Esophagus muscularis mucosa (tissue), 4 donors: Measurements from ENCODE around the gene KHDRBS2.

Source experiments
- EP300 ChIP-seq: sonication (generic); formaldehyde crosslinking; IDR thresholded peaks from one replicate; pipeline ENCODE4 v1.6.1; 2017; ENCODE audit warnings: antibody characterized with exemption
- POLR2A ChIP-seq: fragments of 450-650 bp; IDR thresholded peaks from one replicate; pipeline ENCODE4 v1.6.1; 2017; ENCODE audit warnings: antibody characterized with exemption, moderate library complexity, mild to moderate bottlenecking, low read depth
- POLR2AphosphoS5 ChIP-seq, 2 donors: sonication (generic); formaldehyde crosslinking; IDR thresholded peaks; one replicate each; pipeline ENCODE4 v1.6.1; 2017; ENCODE audit warnings: antibody characterized with exemption in 2 of 2
- TF ChIP-seq, protein P1 (sequence below), 3 experiments: fragments of 200-600 bp in 2 of 3; fragments of 450-650 bp in 1 of 3; sonication (generic) in 2 of 3; IDR thresholded peaks; one replicate each; pipeline ENCODE4 v1.5.1; 2017 to 2019; ENCODE audit warnings: antibody characterized with exemption in 3 of 3, mild to moderate bottlenecking in 2 of 3, moderate library complexity in 1 of 3

DNA sequence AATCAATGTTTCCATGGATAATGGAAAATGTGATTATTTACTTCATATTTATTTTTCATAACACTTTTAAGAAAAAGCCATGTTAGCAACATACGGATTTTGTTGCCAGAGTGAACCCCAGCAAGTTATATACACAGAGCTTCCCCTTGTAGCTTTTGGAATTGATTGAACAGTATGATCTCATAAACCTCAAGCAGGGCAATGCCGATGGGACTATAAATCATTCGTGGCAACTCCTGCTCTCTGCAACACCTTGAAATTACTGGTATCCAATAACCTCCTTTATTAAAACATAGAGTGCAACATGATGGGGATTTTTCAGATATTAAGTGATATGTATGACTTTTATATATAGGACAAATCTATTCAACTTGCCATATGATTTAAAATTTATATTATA is 428.5 kb downstream of the KHDRBS2 start:
- TF ChIP-seq, protein P1, sequence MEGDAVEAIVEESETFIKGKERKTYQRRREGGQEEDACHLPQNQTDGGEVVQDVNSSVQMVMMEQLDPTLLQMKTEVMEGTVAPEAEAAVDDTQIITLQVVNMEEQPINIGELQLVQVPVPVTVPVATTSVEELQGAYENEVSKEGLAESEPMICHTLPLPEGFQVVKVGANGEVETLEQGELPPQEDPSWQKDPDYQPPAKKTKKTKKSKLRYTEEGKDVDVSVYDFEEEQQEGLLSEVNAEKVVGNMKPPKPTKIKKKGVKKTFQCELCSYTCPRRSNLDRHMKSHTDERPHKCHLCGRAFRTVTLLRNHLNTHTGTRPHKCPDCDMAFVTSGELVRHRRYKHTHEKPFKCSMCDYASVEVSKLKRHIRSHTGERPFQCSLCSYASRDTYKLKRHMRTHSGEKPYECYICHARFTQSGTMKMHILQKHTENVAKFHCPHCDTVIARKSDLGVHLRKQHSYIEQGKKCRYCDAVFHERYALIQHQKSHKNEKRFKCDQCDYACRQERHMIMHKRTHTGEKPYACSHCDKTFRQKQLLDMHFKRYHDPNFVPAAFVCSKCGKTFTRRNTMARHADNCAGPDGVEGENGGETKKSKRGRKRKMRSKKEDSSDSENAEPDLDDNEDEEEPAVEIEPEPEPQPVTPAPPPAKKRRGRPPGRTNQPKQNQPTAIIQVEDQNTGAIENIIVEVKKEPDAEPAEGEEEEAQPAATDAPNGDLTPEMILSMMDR (IDR thresholded peaks at IDR 0.05), result no peak
- no peak for TF ChIP-seq POLR2A
- TF ChIP-seq EP300, result no peak
- TF ChIP-seq POLR2AphosphoS5 (IDR thresholded peaks at IDR 0.05), result no peak
